Lower leg skin (tissue), 4 donors: ENCODE results near the gene ALDH7A1. TPM values are rescaled to one million over a fixed set of nuclear protein-coding genes. Genes with fewer than 3 reads are reported as not detected.

Experiments
- DNase-seq, 2 donors: peaks; one replicate each; pipeline ENCODE4 v3.0.0-alpha.2; 2019; ENCODE audit warnings: low spot score in 2 of 2
- H3K4me3 ChIP-seq: fragments of 200-600 bp; sonication (generic); 2 replicates; pipeline ENCODE4 v1.5.1; 2017; ENCODE audit warnings: mild to moderate bottlenecking, low read depth; ENCODE audit not compliant: poor library complexity, severe bottlenecking
- POLR2A ChIP-seq, 2 donors: fragments of 450-650 bp; IDR thresholded peaks; one replicate each; pipeline ENCODE4 v1.6.1; 2016 to 2017; ENCODE audit warnings: antibody characterized with exemption in 2 of 2, mild to moderate bottlenecking in 1 of 2, moderate library complexity in 1 of 2
- WGBS, 2 donors: methylation state at CpG; one replicate each; pipeline ENCODE4 v1.1.5; 2018; 5-methylcytosine and 5-hydroxymethylcytosine counted together
- intact Hi-C: fragments of 100-400 bp; cut with DNase I; formaldehyde crosslinking; loops from one replicate; pipeline ENCODE4 v1.15.0; 2023; ENCODE audit warnings: low total_unique reads
- total RNA-seq, 4 donors: library from RNA; depleted of rRNA; stranded (reverse); fragments of >200 nt; gene quantifications; one replicate each; pipeline ENCODE4 v1.1.0, GENCODE V29; 2016
- TF ChIP-seq, protein P1 (sequence below), 3 donors: fragments of 450-650 bp; IDR thresholded peaks; one replicate each; pipeline ENCODE4 v1.5.1; 2016; ENCODE audit warnings: antibody characterized with exemption in 3 of 3, mild to moderate bottlenecking in 3 of 3, moderate library complexity in 2 of 3

The ALDH7A1 gene
- total RNA-seq, 4 donors from 2014 or later = 26.1 to 36.2 (median 31.4) TPM

DNA sequence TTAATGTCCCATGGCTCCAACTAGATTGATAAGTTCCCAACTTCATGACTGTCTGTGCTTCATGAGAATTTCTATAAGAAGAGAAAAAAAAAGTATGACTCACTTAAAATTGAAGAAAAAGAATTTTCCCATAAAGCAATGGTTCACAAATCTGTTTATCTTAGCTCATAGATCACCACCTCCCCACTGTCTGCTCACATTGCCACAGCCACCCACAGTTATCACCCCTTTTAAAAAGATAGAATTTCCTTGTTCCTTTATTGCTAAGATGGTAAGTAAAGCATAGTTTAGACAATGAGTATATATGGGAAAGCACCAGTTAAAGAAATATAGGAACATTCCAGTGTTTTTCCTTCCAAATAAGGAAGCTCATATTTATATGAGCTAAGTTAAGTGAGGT is 67.1 kb downstream of the ALDH7A1 start:
- no peak for TF ChIP-seq POLR2A (IDR thresholded peaks at IDR 0.05)
- TF ChIP-seq, protein P1, sequence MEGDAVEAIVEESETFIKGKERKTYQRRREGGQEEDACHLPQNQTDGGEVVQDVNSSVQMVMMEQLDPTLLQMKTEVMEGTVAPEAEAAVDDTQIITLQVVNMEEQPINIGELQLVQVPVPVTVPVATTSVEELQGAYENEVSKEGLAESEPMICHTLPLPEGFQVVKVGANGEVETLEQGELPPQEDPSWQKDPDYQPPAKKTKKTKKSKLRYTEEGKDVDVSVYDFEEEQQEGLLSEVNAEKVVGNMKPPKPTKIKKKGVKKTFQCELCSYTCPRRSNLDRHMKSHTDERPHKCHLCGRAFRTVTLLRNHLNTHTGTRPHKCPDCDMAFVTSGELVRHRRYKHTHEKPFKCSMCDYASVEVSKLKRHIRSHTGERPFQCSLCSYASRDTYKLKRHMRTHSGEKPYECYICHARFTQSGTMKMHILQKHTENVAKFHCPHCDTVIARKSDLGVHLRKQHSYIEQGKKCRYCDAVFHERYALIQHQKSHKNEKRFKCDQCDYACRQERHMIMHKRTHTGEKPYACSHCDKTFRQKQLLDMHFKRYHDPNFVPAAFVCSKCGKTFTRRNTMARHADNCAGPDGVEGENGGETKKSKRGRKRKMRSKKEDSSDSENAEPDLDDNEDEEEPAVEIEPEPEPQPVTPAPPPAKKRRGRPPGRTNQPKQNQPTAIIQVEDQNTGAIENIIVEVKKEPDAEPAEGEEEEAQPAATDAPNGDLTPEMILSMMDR (IDR thresholded peaks at IDR 0.05) = no peak
- intact Hi-C loops = no loop called here
- H3K4me3 ChIP-seq = no peak overlapping the region
- DNase-seq = no peak

DNA sequence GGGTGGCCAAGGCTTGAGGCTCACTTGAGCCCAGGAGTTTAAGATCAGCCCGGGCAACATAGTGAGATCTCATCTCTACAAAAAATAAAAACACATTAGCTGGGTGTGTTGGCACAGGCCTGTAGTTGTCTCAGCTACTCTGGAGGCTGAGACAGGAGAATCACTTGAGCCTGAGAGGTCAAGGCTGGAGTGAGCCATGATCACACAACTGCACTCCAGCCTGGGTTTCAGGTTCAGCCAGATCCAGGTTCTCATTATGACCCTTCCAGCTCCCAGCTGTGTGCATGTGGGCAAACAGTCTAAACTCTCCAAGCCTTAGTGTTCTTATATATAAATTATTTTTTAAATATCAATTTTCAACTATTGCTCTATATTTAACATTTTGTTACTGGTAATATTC is 67.9 kb downstream of the ALDH7A1 start:
- WGBS, 2 donors = 48 to 63% methylated on average over 1 of the region's 1 CpG
- DNase-seq = no peak
- TF ChIP-seq, protein P1 (IDR thresholded peaks at IDR 0.05) = no peak
- no peak for TF ChIP-seq POLR2A (IDR thresholded peaks at IDR 0.05)
- H3K4me3 ChIP-seq = no peak overlapping the region
- intact Hi-C loops = no loop called here

DNA sequence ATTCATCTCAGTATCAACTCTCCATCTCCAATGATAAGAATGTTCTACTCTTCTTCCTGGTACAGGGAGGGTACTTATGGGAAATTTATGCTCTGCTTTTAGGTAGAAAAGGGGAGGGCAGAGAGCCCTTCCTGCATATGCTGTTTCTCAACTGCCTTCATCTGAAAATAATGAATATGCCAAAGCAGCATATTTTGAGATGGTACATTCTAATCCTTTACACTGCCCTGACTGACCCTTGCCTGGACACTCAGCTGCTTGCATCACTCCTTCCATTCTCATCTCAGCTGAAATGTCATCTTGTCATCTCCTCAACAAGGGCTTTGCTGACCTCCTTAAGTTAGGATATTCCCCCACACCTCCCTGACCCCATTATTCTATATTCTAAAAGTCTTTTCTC is 68.5 kb downstream of the ALDH7A1 start:
- no peak overlapping the region for H3K4me3 ChIP-seq
- intact Hi-C loops = no loop called here
- no peak for TF ChIP-seq POLR2A (IDR thresholded peaks at IDR 0.05)
- TF ChIP-seq, protein P1 (IDR thresholded peaks at IDR 0.05) = no peak
- DNase-seq = peak in 1 of 2 donors; percentile 25

DNA sequence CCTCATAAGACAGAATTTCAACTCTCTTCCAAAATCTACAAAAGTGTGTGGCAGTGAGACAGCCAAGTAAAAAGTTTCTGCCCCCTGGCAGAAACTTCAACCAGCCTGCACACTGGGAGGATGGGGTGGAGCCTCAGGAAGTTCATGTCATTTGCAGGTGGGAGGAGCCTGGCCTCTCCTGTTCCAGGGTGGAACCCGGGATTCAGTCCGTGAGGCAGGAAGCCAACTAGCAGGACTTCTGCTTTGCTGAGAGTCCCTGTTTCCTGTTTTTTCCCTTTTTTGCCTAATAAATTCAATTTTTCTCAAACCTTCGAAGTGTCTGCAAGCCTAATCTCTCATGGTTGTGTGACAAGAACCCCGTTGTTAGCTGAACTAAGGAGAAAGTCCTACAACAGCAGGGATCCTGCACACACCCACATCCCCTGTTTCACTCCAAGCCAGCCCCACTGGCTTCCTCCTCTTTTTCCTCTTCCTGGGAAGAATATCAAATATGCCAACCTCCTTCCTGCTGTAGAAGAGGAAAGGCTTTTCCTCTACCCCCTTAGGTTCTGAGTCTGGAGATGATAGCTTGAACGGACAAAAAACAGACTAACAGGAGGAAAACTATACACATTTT is 69.3 kb downstream of the ALDH7A1 start:
- peak; percentile 74 to 92 for DNase-seq
- WGBS, 2 donors = 40 to 43% methylated on average over 5 of the region's 5 CpGs
- H3K4me3 ChIP-seq = no peak overlapping the region
- TF ChIP-seq POLR2A (IDR thresholded peaks at IDR 0.05) = no peak
- TF ChIP-seq, protein P1 (IDR thresholded peaks at IDR 0.05) = no peak
- intact Hi-C loops = no loop called here

DNA sequence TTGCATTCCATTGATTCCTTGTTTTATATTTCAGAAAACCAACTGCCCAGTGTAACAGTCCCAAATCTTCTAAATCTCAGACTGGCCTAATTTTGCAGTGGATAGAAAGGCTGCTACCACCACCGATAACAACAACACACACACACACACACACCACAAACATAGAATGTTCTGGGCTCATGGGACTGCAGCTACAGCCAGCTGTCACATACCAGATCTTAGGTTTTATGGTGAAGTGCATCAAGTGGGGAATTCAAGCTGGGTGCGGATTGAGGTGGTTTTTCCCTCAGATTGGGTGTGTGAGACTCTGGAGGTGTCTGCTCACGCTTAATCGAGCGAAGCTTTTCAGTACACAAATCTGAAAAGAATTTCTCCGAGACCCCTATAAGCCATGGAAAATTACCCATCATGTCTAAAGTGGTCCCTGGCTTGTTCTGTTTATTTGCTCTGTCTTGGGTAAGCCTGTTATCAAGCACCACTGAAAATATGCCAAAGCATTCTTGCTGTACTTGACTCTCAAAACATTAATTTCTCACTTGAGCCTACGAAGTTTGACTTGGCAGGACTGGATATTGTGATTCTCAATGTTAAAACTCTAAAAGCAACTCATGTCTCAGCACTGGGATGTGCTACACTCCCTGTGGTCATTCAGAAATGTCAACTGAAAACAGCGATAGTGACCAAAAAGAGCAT is 71.1 kb downstream of the ALDH7A1 start:
- DNase-seq = peak in 1 of 2 donors; percentile 17
- intact Hi-C loops = no loop called here

More for the DNA sequence above, 71.1 kb downstream of the ALDH7A1 start:
- no peak overlapping the region for H3K4me3 ChIP-seq
- TF ChIP-seq, protein P1 (IDR thresholded peaks at IDR 0.05) = no peak
- TF ChIP-seq POLR2A (IDR thresholded peaks at IDR 0.05) = no peak
- 73 to 76% methylated on average over 8 of the region's 8 CpGs for WGBS, 2 donors
